Gastrocnemius medialis (tissue), 4 donors: ENCODE data around the gene CEBPG. TPM values are rescaled to one million over a fixed set of nuclear protein-coding genes. Genes with fewer than 3 reads are reported as not detected.

Experiments used
- ATAC-seq, 2 donors: fragments of 150-250 bp; one replicate each; pipeline ENCODE4 v1.9.1; 2016
- DNase-seq, 2 donors: peaks; one replicate each; pipeline ENCODE4 v3.0.0-alpha.2; 2019
- H3K27ac ChIP-seq, 4 donors: fragments of 200-600 bp; sonication (generic); 1 replicate in 1 of 4; 2 replicates in 3 of 4; pipeline ENCODE4 v1.5.1; 2016 to 2018; ENCODE audit warnings: mild to moderate bottlenecking in 2 of 4, moderate library complexity in 1 of 4
- H3K27me3 ChIP-seq, 3 donors: fragments of 200-600 bp; sonication (generic) in 2 of 3; 1 replicate in 1 of 3; 2 replicates in 2 of 3; pipeline versions ENCODE4 v1.5.1 to v1.6.0; 2016 to 2019; ENCODE audit warnings: mild to moderate bottlenecking in 1 of 3, moderate library complexity in 1 of 3
- H3K36me3 ChIP-seq, 2 donors: fragments of 200-600 bp; sonication (generic) in 1 of 2; one replicate each; pipeline ENCODE4 v1.5.1; 2017 to 2018
- H3K4me1 ChIP-seq, 2 donors: fragments of 200-600 bp; sonication (generic) in 1 of 2; one replicate each; pipeline ENCODE4 v1.5.1; 2016 to 2017; ENCODE audit warnings: mild to moderate bottlenecking in 2 of 2
- H3K4me3 ChIP-seq, 4 donors: fragments of 200-600 bp; sonication (generic) in 3 of 4; 1 replicate in 1 of 4; 2 replicates in 3 of 4; pipeline ENCODE4 v1.5.1; 2016 to 2019; ENCODE audit warnings: mild to moderate bottlenecking in 2 of 4
- H3K9me3 ChIP-seq, 3 donors: fragments of 200-600 bp; sonication (generic) in 2 of 3; 1 replicate in 1 of 3; 2 replicates in 2 of 3; pipeline ENCODE4 v1.5.1; 2016 to 2019
- POLR2A ChIP-seq, 2 donors: fragments of 450-650 bp; IDR thresholded peaks; one replicate each; pipeline ENCODE4 v1.6.1; 2017; ENCODE audit warnings: antibody characterized with exemption in 2 of 2, mild to moderate bottlenecking in 2 of 2, moderate library complexity in 2 of 2
- in situ Hi-C, 4 donors: fragments of 200-750 bp; cut with MboI; loops; one replicate each; pipeline versions ENCODE4 v1.15.0 to v1.8.0; 2017; ENCODE audit warnings: low sequenced_read_pairs in 4 of 4
- intact Hi-C: fragments of 100-400 bp; cut with DNase I; formaldehyde crosslinking; loops from one replicate; pipeline ENCODE4 v1.15.1; 2023; ENCODE audit warnings: low total_unique reads
- total RNA-seq, 4 donors: library from RNA; depleted of rRNA; stranded (reverse); fragments of >200 nt; gene quantifications; one replicate each; pipeline versions ENCODE4 v1.1.0 to v1.2.3, GENCODE V29; 2016
- TF ChIP-seq, protein P1 (sequence below), 5 experiments: fragments of 450-650 bp in 3 of 5; fragments of 200-600 bp in 2 of 5; sonication (generic) in 2 of 5; IDR thresholded peaks in 4 of 5; conservative IDR thresholded peaks in 1 of 5; 1 replicate in 4 of 5; 2 replicates in 1 of 5; pipeline ENCODE4 v1.5.1; 2016 to 2019; ENCODE audit warnings: antibody characterized with exemption in 5 of 5, mild to moderate bottlenecking in 3 of 5, moderate library complexity in 3 of 5

CEBPG gene
- total RNA-seq, 4 donors from 2014 or later: 44.2 to 50.1 (median 46.1) TPM

DNA sequence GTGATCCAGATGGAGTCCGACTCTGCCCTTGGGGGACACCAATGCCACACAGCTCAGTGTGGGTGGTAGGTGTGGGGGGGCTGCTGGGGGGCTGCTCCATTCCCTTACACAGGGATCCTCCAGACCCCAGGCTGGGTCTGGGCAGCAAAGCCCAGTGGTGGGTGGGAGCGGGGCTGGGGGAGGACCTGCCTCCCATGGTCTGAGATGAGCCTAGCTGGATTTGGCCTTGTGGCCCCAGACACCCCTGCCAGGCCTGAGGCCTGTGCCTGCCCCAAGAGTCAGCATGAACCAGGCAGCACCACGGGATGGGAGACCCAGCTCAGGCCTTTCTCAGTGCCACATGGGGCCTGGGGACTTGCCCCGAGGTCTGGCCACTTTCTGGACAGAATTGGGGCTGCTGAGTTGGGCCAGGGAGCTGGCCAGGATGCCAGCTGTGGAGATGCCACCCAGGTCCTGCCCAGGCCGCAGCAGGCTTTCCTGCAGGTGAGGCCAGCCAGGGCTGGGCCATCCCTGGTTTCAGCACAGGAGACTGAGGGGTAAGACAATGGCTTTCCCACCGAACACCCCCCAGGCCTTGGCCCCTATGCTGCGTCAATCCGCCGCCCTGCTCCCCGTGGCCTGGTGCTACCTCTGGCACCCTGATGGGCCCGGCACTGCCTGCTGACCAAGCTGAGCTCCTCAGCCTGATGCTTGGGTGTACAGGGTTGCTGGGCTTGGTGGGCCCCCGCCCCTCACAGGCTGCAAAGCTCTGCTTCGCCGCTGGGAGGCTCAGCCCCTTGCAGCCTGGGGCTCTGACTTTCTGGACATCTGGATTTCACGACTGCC, 24.2 kb downstream of the CEBPG start:
- ATAC-seq (no peak), DNase-seq (peak in 1 of 2 donors; percentile 9)
- no peaks in the 10 kb centered on the region for H3K9me3 ChIP-seq
- intact Hi-C loops: no loop called here
- no peaks in the 10 kb centered on the region for H3K36me3 ChIP-seq
- H3K4me1 ChIP-seq: peaks cover 23 to 27% of the 10 kb centered on the region in 2 donors
- TF ChIP-seq, protein P1, sequence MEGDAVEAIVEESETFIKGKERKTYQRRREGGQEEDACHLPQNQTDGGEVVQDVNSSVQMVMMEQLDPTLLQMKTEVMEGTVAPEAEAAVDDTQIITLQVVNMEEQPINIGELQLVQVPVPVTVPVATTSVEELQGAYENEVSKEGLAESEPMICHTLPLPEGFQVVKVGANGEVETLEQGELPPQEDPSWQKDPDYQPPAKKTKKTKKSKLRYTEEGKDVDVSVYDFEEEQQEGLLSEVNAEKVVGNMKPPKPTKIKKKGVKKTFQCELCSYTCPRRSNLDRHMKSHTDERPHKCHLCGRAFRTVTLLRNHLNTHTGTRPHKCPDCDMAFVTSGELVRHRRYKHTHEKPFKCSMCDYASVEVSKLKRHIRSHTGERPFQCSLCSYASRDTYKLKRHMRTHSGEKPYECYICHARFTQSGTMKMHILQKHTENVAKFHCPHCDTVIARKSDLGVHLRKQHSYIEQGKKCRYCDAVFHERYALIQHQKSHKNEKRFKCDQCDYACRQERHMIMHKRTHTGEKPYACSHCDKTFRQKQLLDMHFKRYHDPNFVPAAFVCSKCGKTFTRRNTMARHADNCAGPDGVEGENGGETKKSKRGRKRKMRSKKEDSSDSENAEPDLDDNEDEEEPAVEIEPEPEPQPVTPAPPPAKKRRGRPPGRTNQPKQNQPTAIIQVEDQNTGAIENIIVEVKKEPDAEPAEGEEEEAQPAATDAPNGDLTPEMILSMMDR (IDR thresholded peaks at IDR 0.05 in 4 of 5, conservative IDR thresholded peaks at IDR 0.05 in 1 of 5): no peak
- TF ChIP-seq POLR2A (IDR thresholded peaks at IDR 0.05): no peak
- no peaks in the 10 kb centered on the region for H3K27me3 ChIP-seq
- H3K4me3 ChIP-seq: no peak overlapping the region
- no peak overlapping the region for H3K27ac ChIP-seq
- in situ Hi-C loops: no loop called here

DNA sequence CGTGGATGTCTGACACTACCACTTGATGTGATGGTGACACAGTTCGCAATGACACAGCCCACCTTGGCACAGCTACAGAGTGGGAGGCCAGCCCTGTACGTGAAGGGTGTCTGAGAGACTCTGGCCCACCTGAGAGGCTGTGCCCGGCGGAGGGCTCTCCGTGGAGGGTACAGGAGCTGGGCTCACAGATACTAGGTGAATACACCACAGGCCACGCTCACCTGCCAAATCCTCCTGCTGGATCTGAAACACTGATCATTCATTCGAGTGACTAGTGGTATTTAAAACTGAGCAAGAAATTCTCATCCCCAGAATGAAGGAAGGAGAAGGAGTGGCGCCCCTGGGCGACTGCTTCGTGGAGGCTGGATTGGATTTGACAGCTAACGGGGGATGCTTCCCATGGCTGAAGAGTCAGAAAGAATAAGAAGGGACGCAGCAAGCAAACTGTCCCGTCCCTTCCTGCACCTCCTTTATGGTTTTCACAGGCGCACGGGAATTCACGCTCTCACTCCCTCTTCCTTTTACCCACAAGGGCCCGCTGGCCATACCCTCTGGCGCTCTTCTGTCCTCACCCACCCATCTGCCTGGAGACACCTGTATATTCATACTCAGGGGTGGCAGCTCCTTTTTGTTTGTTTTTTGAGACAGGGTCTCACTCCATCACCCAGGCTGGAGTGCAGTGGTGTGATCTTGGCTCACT, 25.0 kb downstream of the CEBPG start:
- no peaks in the 10 kb centered on the region for H3K27me3 ChIP-seq
- DNase-seq (peak in 1 of 2 donors; percentile 10), ATAC-seq (no peak)
- H3K36me3 ChIP-seq: no peaks in the 10 kb centered on the region
- no peak overlapping the region for H3K4me3 ChIP-seq
- H3K27ac ChIP-seq: no peak overlapping the region
- intact Hi-C loops (no loop called here), in situ Hi-C loops (no loop called here)
- peaks cover 21 to 26% of the 10 kb centered on the region in 2 donors for H3K4me1 ChIP-seq
- no peaks in the 10 kb centered on the region for H3K9me3 ChIP-seq
- TF ChIP-seq, protein P1 (IDR thresholded peaks at IDR 0.05 in 4 of 5, conservative IDR thresholded peaks at IDR 0.05 in 1 of 5): no peak
- no peak for TF ChIP-seq POLR2A (IDR thresholded peaks at IDR 0.05)

DNA sequence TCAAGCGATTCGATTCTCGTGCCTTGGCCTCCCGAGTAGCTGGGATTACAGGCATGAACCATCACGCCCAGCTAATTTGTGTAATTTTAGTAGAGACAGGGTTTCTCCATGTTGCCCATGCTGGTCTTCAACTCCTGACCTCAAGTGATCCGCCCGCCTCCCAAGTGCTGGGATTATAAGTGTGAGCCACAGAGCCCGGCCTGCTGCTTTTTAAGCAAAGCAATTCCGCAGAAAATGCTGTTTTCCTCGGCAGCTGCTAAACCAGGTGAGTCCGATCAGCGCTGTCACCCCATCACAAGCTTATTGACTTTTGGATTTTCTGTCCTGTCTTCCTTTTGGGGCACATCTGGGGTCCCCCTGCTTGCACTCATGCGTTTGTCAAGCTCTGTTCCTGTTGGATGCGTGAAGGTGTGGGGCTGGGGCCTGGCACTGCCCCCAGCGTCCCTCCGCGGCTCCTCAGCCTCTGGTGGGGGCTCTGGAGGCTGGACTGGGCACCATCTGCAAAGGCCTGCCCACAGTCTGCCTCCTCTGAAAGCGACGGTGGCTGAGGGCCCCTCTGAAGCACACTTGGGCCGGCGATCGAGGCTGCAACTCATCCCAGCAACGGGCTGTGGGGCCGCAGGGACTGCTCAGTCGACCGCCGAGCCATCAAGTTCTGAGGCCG, 25.7 kb downstream of the CEBPG start:
- Histone ChIP-seq H3K27ac (no peak overlapping the region), H3K4me3 (no peak overlapping the region), H3K4me1 (peaks cover 14 to 22% of the 10 kb centered on the region in 2 donors), H3K27me3 (no peaks in the 10 kb centered on the region), H3K36me3 (no peaks in the 10 kb centered on the region), H3K9me3 (no peaks in the 10 kb centered on the region)
- no peak for DNase-seq
- no peak for ATAC-seq
- in situ Hi-C loops (no loop called here), intact Hi-C loops (no loop called here)
- TF ChIP-seq POLR2A (IDR thresholded peaks at IDR 0.05): no peak
- TF ChIP-seq, protein P1 (IDR thresholded peaks at IDR 0.05 in 4 of 5, conservative IDR thresholded peaks at IDR 0.05 in 1 of 5): no peak

DNA sequence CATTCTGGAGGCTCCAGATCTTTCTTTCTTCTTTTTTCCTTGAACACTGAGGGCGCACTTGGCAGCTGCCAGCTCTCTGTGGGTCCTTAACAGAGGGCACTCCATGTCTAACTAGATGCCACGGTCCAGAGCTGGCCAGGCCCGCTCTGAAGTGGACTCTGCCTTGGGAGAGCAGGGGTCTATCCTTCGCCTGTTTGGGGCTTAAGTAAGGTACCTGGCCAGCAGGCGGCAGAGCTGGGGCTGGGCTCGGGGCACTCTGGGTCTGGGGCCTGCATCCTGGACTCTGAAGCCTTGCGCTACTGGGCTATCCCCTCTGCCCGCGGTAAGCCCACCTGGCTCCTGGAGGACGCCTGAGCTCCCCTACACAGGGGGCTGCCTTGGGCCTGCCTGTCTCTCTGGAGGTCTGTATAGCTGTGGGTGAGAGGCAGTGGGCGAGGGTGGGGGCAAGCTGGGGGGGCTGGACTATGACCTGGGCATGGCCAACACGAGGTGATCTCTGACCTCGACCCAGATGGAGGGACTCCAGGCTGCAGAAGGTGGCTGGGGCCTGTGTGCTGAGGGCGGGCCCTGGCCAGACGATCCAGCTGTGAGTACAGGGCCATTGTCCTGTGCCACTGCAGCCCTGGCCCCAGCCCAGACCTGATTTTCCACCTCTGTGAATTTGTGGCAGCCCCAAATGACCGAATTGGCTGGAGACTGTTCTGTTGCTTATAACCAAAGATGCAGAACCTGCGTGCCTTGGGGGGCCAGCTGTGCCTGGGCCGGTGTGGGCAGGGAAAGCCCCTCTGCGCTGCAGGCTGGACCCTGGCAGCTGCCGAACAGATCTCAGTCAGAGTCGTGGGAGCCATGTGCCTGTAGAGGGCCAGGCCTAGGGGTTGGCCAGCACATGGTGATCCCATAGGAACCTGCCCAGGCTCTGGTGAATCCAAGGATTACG, 26.5 kb downstream of the CEBPG start:
- H3K36me3 ChIP-seq: no peaks in the 10 kb centered on the region
- no peaks in the 10 kb centered on the region for H3K9me3 ChIP-seq
- TF ChIP-seq POLR2A (IDR thresholded peaks at IDR 0.05): no peak
- TF ChIP-seq, protein P1 (IDR thresholded peaks at IDR 0.05 in 4 of 5, conservative IDR thresholded peaks at IDR 0.05 in 1 of 5): no peak
- DNase-seq: peak in 1 of 2 donors; percentile 8
- no peak for ATAC-seq
- in situ Hi-C loops (no loop called here), intact Hi-C loops (no loop called here)
- no peak overlapping the region for H3K4me3 ChIP-seq
- no peaks in the 10 kb centered on the region for H3K27me3 ChIP-seq
- peaks cover 8 to 21% of the 10 kb centered on the region in 2 donors for H3K4me1 ChIP-seq
- no peak overlapping the region for H3K27ac ChIP-seq
